Head of caudate nucleus (tissue), 42 donors: Measurements from ENCODE around the gene BDKRB1.

Source experiments
- DNase-seq, 42 donors: peaks; one replicate each; pipeline versions ENCODE4 v3.0.0 to v3.0.0-alpha.2; 2020 to 2021; ENCODE audit warnings: mixed read lengths in 7 of 42
- intact Hi-C: fragments of 100-400 bp; cut with DNase I; formaldehyde crosslinking; loops from one replicate; pipeline ENCODE4 v1.15.0; 2022

Gene BDKRB1

DNA sequence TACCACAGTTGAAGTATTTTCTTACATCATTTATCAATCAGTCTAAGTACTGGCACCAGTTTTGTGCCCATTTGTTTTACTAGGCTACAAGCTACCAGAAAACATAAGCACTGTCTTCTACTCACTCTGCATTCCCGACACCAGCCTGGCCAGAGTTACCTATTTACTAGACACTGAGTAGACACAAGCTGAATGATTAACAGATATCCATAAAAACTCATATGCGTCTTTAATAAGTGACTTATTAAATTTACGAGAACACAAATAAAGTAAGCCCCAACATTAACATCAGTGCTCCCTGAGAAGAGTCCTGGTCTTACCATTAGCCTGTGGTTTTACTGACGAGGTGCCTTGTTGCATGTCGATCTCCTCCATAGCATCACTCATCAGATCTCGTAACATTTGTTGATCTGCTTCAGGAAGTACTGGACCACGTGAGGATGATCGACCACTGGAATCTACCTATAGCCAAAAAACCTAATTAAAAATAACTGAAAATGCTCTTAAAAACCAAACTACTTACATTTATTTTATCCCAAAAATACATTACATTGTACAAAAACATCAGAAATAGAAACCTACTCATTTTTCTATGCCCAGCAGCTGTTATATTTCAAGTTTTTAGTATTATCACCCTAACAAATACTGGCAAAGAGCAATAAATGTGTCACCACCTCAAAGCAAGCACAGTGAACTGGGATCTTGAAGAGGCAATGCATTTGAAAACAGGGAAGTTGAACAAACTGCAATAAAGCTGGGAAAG, 53.3 kb downstream of the BDKRB1 start:
- intact Hi-C loops, result no loop called here
- no peak for DNase-seq

DNA sequence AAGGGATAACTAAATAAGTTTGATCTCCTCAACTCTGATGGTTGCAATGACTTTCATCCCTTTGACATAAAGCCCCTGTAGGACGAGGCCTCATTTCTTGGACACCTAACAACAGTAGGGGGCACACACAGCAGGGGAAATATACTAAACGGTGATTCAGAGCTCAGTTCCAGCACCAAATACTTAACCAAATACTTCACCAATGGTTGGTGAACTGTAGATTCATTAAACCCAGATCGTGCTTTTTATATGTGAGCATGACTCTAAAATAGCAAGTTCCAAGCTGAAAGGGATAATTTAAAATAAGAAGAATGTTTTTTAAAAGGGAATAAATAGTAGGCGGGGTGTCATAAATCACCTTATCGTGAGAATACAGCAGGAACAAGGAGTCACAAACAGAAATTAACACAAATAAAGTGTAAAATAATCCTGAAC, 53.9 kb downstream of the BDKRB1 start:
- intact Hi-C loops, result no loop called here
- DNase-seq, result no peak

DNA sequence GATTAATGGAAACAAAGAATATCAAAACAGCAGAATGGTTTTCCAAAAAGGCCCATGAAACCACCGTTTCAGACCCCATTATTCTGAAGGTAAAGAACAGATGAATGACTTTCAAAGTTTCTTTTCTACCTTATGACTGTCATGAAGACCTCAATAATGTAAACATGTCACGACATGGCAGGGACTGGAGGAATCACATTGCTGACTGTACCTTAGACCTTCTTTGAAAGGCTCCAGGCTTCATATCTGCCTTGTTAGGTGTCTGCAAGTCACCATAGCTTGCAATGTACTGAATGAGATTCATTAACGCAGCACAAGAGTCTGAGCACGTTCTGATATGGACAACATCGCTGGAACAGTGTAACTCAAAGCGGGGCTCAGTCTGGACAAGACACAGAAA, 54.9 kb downstream of the BDKRB1 start:
- intact Hi-C loops, result no loop called here

More for the DNA sequence above, 54.9 kb downstream of the BDKRB1 start:
- DNase-seq, result no peak
